NCI-H510A treated with DMSO at 0.1 percent for 48 hours (cell line): Measurements from ENCODE around the gene NMS.

Source experiments
- DNase-seq: peaks from one replicate; lab custom pipeline; 2025; lab: John Stamatoyannopoulos, UW

Gene NMS

DNA sequence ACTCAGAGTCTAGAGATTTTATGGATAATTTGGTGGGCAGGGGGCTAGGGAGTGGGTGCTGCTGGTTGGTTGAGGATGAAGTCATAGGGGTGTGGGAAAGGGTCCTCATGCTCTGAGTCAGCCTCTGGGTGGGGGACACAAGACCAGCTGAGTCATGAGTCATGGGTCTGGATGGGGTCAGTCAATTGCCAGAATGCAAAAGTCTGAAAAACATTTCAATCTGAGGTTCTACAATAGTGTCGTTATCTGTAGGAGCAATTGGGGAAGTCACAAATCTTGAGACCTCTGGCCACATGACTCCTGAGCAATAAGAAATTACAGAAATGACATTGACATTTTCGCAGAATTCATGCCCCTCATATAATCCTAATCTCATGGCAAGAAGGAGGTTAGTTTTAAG lies 15.1 kb downstream of the NMS start:
- DNase-seq = no peak

DNA sequence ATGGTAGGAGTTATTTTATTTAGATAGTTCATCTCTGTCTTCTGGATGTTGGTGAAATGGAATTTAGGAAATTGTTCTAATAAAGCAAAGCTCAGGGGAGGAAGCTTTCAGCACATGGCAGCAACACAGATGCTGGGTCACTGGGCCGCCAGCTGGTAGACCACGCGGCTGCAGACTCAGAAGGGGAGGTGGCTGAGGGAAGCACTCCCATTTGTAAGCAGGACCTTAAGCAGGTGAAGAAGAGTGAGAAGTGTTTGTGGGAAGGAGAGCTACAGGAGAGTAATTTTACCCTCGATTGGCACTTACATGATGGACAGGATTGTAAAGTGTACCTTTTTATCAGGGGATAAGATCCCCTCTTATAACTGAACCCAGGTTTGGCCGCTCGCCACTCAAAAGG lies 24.4 kb downstream of the NMS start:
- DNase-seq = no peak

DNA sequence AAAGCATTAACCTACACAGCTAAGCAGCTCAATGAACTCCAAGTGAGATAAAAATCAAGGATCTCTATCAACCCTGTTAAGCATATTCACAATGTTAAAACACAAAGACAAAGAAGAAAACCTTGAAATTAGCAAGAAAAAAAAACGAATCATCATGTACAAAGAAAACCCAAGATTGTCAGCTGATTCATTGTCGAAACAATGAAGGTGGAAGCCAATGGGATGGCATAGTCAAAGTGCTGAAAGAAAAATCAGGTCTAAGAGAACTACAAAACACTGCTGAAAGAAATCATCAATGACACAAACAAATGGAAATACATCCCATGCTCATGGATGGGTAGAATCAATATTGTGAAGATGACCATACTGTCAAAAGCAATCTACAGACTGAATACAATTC lies 32.5 kb downstream of the NMS start:
- DNase-seq = no peak

DNA sequence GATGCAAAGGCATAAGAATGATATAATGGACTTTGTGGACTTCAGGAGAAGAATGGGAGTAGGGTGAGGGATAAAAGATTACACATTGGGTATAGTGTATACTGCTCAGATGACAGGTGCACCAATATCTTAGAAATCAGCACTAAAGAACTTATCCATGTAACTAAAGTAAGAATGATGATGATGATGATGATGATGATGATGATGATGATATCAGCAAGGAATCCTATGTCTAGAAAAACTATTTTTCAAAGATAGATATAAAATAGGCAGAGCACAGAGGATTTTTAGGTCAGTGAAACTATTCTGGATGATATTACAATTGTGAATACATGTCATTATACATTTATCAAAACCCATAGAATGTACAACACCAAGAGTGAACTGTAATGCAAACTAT lies 34.3 kb downstream of the NMS start:
- no peak for DNase-seq

DNA sequence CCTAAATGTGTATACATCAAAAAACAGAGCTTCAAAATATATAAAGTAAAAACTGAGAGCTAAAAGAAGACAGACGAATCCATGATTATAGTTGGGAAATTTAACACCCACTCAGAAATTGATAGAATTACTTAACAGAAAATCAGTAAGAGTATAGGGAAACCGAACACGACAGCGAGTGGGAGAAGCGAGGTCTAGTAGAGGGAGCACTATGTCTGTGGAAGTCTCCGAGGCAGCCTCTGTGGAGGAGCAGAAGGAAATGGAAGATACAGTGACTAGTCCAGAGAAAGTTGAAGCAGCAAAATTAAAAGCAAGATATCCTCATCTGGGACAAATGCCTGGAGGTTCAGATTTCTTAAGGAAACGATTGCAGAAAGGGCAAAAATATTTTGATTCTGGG lies 38.8 kb downstream of the NMS start:
- no peak for DNase-seq

DNA sequence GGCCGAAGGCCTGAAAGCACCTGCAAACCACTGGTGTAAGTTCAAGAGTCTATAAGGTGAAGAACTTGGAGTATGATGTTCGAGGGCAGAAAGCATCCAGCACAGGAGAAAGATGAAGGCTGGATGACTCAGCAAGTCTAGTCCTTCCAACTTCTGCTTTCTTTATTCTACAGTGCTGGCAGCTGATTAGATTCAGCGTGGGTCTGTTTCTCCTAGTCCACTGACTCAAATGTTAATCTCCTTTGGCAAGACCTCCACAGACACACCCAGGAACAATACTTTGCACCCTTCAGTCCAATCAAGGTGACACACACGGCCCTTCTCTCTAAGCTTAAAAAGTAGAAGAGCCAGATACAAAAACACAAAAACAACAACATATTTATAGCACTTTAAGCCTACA lies 43.4 kb downstream of the NMS start:
- no peak for DNase-seq

DNA sequence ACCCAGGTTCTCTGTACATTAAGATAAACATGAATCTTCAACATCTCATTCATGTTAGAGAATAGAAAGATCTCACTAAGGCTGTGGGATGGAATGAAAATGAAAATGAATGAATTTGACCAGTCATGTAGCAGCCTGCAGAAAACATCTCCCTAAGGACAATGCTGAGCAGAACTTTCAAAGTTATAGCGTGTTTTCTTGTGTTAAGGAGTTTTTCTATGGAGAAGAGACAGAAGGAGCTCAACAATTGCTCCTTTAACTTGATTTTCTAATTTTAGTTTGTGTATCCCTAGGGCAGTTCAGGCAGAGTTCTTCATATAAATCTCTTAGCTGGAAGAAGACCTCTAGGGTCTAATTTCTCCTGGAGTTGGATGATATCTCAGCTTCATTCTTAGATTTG lies 47.3 kb downstream of the NMS start:
- no peak for DNase-seq

DNA sequence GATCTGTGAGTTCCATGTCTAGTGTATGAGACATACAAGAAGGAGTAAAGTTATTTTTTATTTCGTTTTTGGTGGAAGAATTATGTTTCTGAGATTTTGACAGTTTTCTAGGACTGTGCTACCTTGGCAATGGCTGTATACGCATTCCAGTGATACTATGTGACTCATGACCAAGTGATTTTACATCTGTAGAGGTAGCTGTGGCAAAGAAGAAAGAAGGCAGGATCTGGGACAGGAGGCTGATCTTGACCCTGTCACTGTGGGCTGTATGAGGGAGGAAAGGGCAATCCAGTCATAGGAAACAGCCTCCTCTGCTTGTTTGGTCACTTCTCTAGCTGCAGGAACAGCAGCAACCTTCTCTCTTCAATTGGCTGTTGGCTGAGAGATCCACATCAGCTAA lies 48.5 kb downstream of the NMS start:
- no peak for DNase-seq

DNA sequence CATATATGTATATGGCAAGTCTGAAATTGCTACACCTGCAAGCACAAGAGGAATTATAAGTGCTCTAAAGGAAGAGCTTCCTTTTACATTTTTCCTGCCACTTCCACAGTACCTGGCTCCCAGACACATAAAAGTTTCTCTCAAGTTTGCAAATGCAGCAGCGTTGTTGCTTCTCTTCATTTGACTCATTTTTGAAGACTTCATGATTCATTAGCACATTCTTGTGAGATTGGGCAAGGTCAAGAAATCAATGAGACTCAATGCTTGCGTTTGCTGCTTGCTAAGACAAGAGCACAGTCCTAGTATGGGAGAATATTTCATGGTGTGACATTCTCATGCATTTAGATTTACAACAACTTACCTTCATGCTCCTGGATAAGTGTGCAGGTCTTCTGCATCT lies 49.9 kb downstream of the NMS start:
- DNase-seq = no peak

DNA sequence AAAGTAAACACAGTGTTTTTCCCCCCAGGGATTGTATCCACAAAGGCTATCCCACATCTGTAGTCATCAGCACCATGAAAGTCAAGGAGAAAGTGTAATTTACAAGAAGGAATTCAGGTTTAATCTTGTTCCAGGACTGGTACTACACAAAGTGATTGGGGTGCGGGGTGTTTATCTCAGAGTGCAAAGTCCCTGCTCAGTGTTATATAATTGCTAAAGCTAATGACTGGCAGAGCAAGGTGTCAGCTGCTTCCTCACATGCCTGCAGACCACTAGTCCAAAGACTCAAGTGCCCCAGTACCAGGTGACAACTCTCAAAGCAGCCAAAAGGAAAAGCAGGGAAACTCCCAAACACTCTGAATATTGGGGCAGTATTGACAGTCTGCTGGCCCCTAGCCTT lies 52.1 kb downstream of the NMS start:
- no peak for DNase-seq

DNA sequence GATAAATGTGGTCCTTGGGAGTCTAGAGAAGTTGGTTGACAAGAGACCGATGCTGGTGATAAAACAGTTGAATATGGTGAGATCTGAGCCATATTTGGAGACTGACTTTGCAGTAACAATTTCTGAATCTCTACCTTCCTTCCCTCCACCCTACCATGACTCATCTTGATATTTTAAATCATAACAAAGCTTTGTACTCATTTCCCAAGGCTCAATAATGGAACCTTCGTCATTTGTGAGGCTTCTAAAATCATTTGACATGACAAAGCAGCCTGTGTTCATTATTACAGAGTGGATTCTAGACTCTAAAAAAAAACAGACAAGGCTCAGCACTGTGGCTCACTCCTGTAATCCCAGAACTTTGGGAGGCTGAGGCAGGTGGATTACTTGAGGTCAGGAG lies 54.0 kb downstream of the NMS start:
- DNase-seq = no peak

DNA sequence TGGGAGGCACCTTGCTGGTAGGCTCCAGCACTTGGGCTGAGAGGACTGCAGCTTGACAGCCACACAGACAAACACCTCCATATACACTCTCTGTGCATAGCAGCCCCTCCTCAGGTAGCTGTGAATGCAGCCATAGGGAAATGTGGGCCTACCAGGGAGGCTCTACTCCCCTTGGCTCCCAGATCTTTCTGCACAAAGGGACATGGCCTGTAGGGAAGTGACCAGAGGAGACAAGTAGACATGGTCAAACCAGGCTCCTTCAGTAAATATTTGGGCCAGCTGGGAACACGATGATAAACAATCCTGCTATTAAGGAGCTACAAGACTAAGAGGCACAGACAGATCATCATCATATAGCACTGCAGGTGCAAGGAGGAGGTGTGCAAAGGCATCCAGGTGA lies 56.6 kb downstream of the NMS start:
- no peak for DNase-seq

DNA sequence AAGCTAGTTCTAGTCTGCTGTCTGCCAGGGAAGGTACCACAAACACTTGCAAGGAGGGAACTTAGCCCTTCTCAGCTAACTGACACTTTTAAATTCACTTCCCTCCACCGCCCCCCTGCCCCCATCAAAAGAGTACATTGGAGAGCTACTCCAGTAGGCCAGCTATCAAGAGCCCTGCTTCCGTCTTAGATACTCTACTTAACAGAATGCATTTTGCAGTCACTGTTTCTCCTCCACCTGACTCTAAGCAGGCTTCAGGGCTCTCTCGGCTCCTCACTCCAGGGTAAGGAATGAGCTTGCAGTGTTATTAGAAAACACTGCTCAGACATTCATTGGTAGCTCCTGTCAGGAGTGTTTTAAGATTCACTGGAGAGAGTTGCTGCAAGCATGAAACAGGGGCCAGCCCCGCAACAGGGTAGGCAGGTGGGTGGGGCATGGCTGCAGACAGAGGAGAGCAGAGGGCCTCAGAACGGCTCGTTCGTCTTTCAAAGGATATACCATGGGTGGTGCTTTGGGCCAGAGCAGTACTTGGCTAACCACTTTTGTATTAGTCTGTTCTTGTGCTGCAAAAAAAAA lies 57.2 kb downstream of the NMS start:
- DNase-seq = no peak

DNA sequence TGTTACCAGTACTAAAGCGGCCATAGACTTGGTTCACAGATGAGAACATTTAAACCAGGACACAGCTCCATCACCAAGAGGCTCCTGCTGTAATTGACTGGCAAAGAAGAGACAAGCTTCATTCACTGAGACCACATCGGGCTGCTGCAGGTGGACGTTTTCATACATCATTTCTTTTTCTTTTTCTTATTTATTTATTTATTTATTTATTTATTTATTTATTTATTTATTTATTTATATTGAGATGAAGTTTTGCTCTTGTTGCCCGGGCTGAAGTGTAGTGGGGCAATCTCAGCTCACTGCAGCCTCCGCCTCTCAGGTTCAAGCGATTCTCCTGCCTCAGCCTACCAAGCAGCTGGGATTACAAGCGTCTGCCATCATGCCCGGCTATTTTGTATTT lies 58.9 kb downstream of the NMS start:
- no peak for DNase-seq

DNA sequence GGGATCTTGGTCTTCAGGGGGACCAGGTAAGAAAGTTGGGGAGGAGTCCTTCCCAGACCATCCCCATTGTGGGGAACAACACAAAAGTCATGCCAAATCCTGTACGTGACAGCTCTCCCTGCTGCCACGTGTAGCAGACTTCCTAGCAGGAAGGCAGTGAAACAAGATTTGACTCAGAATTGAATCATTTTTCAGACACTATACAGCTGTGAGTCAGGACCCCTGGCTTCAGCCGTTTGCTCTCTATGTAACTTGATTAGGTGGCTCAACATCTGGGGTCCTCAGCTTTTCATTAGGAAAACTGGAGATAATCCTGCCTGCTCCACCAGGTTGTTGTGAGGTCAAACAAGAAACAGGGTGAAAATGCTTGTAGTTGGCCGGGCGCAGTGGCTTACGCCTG lies 59.6 kb downstream of the NMS start:
- no peak for DNase-seq
